DMS 273 (cell line): ENCODE data around the gene FOXB1.

ENCODE experiments used
- DNase-seq: peaks from one replicate; lab custom pipeline; 2025; ENCODE audit not compliant: unreplicated experiment; lab: John Stamatoyannopoulos, UW

The FOXB1 gene

DNA sequence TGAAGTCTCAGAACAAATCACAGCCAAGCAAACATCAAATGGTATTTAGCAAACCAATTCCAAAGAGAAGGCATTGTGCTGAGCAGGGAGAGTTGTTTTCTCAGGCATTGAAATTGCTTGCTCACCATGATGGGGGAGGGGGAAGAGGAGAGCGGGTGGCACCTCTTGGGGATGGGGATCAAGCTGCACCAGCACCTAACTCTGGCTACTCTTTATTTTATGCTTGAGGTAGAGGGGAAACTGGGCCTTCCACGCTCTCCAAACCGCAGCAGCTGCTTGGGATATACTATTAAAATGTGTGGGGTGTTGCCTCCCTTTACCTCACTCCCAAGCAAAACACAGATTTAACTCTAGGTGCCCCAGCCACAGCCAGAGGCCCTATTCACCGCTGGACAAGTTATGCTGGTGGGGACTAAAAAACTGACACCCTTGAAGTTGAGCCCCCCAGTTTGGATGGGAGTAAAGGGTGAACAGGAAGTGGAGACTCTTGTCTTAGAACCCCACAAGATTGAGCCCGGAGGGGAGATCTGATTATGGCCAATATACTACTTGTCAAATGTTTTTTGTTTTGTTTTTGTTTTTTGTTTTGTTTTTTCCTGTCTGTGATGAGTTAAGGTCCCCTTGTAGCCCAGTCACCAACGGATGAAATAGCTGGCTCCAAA lies 5.0 kb upstream of the FOXB1 start:
- no peak for DNase-seq

DNA sequence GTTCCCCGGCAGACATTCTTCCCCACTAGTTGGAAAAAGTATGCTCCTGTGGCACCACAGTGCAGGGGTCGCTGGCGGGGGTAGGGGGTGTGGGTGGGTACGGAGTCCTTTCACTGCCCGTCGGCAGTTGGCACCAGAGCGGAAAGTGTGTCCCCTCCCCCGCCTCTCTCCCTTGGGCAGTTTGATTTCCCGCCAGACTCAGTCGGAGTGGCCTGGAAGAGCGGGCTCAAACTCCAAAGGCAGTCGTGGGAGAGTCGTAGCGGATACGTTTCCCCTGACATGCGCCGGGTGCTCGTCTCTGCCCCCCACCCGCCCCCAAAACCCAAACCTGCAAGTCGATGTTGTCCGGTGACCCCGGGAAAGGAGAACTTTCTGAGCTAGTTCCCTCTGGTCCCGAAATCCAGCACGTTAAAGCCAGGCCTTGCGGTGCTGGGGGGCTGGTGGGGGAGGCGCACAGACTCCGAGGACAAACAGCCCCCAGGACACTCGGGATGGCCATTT lies 4.4 kb upstream of the FOXB1 start:
- DNase-seq: no peak

DNA sequence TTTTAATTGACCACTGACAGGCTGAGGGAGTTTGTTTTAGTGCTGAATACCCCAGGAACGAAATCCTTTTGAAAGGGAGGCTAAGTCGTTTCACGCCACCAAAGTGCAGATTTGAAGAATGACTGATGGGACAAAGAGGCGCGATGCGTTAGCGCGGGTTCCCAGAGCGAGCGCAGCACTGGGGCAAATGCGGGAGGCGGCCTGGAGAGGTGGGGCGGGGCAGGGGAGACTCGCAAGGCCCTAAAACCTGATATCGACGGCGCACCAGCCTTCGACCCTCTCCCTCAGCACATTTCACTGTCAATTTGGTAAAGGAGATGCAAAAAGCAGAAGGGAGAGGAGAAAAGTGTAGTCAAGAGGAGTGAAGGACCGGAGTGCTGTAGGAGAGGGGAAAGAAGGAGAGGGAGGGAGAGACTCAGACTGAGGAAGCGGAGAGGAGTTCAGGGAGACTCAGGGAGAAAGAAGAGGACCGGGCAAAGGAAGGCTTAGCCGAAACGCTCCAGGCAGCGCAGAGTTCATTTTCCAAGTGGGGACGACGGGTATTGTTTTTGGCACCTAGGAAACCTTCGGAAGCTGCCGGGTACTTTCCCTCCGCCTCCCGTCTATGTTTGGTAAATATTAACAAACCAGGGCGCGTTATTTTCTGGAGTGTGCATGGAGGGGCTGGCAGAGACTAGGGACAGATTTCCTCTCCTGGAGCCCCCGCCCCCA lies 3.8 kb upstream of the FOXB1 start:
- DNase-seq: peak; percentile 19

DNA sequence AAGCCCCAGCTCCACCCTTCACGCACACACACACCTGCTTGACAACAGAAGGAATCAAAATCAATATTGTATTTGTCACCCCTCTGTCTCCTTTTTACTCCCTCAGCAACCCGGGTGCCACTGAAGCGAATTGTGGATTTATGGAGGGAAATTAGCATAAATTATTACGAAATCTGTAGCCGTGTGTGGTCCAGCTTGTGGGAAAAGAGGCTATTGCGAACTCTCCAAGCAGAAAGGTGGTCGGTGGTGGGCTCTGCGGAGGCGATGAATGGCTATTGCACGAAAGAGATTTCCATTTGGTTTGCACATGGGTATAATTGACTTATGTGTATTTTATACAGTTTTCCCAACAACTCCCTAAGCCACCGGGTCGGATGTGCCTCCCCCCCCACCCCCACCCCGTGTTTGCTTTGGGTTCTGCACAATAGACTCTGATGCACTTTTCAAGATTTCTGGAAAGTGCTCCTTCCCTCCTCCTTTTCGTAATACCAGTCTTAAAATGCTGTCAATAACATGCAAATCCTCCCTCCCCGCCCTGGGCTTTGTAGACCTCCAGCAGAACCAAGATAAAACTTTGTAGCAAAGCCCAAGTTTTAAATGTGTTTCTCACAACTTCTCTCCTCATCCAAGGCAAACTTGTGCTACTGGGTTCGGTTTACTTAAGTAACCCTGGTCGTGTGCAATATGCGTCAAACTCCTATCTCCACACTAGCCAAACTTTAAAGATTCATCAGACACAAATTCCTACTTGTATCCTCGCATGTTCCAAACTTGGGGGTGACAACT lies 3.1 kb upstream of the FOXB1 start:
- DNase-seq: no peak

DNA sequence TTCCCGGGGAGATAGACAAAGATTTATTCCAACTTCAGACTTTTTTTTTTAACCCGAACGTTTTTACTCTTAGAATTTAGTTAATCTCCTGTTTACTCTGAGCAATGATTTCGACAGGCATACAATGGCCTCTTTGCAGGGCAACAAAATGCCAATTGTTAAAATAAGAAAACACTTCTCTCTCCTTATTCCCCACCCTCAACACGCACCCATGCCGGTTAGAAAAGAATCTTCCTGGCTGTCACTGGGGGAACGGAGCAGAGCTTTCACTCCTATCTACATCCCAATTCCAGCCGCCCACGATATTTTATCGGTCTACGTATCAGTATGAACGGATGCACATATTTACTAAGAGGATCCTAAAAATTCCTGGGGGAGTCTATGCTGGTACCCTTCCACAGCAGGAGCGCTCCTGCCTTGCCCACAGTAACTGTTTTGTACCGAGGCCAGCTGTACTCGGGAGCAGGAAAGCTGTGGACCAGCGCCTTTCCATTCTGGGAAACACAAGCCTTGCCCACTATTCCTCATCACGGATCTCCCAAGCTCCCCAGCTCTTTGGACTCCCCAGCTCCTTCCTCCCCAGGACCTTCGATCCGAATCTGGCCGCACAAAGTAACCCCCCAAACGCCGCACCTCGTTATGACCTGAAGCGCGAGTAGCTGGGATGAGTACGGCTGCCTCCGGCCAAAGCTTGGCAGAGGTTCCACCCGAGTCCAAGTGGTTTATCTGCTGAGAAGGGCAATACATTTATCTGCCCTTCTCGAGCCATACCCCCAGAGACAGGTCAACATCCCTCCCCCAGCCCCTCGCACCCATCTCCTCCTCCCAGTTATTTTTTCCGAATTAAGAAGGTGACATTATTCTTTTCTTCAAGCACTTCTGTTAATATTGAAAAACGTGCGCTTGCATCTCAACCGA lies 2.2 kb upstream of the FOXB1 start:
- DNase-seq: peak; percentile 16

DNA sequence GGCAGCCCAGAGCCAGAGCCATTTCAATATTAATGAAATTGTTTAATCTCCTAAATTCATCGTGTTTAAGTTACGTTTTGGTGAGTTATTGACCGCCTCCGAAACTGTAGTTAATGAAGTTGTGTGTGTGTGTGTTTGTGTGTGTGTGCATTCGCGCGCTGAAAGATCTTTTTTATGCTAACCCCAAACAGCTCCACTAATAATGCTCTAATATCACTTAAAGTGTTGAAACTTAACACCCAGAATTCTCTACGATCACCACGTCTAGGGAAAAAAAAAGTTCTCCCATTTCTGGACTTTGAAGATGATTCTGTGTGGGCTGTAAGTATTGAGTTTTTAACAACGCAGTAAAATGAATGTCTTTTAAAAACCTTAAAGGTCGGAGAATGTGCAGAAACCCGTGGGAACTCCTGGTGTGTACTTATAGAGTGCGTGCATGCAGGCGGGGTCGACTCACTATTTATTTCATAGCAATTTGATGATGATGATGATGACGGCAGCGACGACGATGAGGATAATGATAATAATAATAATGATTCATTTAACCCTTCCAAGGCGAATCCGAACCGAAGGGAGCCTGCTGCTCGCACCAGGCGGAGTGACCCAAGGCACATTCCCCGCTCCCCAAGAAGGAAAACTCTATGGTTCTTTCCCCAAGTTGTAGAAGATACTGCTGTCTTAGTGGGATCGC lies 1.4 kb upstream of the FOXB1 start:
- DNase-seq: no peak

DNA sequence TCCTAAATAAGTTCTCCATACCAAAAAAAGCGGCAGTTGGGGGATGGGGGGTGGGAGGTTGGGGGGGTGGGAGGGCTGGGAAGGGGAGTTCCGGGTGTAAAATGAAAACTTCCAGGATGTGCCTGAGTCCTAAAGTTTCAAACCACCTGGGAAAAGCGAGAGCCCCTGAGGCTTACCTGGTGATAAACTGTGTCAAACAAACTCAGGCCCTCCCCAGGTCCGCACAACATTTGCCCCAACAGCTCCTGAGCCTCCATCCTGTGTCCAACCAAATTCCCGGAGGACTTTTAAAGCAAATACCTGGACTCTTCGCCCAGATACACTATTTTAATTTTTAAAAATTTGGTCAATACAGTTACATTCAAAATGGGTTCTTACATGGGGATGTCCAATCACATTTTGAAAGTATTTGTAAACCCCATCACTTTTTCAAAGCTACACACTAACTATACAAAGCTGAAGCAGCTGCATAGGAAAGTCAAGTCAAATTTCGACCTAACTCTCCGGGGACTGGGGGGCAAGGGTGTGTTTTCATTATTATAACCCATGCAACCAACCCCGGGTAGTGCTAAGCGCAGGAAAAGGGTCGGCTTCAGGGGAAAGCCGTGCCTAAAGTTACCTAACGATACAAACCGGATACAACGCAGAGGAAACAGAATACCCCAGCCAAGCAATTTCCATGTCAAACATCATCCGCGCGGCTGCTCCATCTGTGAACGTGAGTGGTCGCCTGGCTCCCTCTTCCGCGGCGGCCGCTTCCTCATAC lies 685 bp upstream of the FOXB1 start:
- DNase-seq: peak; percentile 43

DNA sequence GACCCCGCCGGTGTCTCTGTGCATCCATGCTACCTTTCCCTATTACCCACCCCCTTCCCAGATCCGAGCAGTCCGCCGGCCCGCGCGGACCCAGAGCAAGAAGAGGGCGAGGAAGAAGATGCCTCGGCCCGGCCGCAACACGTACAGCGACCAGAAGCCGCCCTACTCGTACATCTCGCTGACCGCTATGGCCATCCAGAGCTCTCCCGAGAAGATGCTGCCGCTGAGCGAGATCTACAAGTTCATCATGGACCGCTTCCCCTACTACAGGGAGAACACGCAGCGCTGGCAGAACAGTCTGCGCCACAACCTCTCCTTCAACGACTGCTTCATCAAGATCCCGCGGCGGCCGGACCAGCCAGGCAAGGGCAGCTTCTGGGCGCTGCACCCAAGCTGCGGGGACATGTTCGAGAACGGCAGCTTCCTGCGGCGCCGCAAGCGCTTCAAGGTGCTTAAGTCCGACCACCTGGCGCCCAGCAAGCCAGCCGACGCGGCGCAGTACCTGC lies 788 bp downstream of the FOXB1 start:
- peak; percentile 49 for DNase-seq

DNA sequence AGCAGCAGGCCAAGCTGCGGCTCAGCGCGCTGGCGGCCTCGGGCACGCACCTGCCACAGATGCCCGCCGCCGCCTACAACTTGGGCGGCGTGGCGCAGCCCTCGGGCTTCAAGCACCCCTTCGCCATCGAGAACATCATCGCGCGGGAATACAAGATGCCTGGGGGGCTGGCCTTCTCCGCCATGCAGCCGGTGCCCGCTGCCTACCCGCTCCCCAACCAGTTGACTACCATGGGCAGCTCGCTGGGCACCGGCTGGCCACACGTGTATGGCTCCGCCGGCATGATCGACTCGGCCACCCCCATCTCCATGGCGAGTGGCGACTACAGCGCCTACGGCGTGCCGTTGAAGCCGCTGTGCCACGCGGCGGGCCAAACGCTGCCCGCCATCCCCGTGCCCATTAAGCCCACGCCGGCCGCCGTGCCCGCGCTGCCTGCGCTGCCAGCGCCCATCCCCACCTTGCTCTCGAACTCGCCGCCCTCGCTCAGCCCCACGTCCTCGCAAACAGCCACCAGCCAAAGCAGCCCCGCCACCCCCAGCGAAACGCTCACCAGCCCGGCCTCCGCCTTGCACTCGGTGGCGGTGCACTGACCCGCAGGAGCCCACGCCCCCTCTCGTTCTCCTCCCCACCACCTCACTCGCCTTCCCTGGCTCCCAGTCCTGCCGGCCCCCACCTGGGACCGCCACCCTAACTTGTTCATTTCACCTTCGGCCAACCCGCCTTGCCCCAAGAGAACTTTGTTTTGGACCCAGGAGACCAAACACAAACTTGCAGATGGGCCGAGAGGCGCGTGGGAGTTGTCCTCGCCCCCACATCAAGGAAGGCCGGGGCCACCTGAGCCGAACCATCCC lies 1.5 kb downstream of the FOXB1 start:
- peak; percentile 49 for DNase-seq

DNA sequence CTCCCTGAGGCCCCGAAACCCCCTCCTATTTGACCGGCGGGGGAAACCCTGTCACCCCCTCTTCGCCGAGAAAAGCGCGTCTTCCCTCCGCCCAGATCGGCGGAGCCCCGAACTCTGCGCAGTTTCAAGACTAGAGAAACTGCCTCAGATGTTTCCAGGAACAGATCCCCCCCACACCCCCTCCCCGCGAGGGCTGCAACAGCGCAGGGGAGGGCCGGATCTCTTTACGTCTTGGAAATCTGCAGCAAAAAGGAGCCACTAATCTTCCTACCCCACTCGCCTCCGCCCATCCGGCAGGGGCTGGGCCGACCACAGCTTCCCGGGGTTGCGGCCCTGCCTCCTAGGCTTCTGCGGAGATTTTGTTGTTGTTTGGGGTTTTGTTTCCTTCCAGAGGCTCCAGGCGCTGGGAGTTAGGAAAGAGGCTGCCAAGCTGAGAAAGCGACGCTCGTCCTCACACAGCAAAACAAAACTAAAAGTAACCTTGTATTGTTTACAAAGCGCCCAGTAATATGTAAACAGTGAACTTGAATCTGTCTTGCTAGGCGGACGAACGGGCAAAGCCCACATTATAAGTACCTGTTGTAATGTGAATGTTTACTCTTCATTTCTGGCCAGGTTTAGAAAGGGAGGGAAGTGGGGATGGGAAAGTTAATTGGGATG lies 2.2 kb downstream of the FOXB1 start:
- peak; percentile 21 for DNase-seq

DNA sequence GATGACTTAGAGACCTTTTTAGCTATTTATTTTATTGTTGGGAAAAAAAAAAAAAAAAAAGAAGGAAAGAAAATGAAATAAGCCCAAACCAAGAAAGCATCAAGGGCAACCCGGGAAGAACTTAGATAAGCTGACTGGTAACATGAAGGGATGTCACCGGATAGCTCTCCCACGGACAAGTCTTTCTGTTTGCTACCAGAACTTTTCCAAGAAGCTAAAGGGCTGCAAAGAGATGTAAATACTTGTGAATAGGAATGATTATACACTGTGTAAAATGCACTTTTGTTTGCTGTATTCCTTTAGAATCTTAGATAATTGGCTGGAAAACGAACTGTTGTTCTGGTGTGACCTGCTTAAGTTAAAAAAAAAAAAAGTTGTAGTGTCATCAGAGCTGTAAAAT lies 2.8 kb downstream of the FOXB1 start:
- DNase-seq: no peak

DNA sequence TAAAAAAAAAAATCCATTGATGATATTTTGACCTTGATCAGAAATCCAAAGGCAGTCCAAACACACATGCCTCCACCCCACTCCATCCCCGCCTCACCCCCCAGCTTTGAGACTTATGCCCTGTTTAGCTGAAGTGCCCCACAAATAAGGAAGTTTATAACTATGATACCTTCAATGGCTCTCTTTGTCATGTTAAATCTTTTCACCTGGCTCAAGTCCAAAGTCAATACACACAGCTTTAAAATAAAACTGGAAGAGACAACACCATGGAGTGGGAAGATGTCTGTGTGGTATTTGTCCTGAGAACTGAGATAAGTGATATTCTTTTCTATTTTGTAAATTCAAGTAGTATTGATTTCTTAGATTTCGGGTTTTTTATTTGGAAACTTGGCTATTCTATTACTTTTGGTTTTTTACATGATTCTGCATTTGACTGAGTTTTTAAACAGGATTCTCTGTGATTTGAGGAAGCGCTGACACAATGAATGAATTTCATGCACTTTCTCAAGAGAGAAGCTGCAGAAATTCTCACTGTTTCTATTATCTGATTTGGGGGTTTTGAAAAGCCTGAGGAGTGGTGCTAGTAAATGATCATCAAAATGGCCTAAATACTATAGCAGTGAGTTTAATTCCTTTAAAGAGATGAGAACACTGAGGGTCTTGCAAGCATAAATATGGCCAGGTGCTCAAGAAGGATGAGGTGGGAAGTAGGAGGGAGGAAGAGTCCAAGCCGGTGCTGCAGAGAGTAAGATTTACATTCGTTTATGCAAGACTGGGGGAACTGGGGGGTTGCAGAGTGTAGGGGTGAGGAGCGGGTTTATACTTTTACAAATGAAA lies 5.2 kb downstream of the FOXB1 start:
- DNase-seq: no peak

DNA sequence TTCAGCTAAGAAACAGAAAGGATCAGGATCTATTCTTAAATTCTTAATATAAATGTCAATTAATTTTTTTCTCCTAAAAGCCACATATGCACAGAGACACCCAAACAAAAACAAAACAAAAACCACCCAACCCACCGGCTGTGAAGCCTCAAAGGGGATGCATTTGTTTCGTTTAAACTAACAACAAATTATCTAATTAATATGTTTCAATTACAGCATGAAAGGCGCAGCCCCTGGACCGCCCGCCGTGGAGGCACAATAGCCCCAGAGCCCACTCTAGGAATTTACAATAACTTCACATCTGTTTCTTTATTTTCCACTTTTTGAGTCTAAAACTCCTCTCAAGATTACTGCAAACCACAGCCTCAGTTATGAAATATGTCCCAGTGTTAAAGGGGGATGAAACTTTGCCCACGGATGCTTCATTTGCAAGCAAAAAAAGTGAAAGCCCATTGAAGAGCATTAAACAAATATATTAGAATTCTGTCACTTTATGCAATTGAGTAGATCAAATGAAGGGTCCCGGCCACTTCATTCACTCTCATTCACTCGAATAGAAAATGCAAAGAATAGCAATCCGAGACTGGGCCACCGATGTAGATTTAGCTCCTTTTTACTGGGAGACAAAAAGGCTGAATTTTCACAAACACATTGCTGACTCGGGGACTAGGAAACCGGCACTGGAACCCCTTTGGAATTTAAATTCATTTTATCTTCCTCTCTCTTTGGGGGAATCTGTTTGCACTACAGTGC lies 6.0 kb downstream of the FOXB1 start:
- no peak for DNase-seq

DNA sequence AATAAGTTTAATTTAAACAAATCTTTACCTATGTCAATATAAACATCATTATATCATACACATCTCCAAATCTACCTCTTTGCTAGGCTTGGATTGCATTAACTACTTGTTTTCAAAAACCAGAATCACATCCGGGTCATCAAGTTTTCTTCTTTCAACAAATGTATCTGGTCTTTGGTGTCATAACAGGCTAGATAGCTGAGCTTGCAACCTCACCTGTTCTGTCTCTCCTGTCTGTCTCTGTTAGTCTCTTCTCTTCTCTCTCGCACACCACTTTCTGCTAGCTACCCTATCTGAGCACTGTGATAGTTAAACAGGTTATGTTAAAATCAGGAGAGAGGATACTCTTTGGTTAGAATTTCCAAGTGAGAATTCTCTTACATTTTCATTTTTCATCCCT lies 6.7 kb downstream of the FOXB1 start:
- no peak for DNase-seq

DNA sequence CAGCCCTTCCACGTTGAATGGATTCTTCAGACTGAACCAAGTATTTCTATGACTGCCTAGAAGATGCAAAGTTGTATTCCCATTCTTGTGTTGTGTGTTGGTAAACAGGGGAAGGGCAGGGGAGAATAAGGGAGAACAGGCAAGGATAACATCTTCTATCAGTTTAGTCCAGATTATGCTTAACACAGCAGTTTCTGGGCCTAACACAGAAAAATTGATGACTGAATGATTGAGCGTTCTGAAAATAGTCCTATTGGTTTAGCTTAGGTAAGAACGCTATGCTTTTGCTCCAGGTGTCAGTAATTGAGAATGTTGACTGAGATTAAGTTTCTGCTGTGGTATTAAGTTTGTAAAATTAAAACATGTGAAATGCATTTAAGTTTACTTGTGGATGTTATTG lies 8.6 kb downstream of the FOXB1 start:
- no peak for DNase-seq
